ENCODE measurements around the gene ULK2.

ULK2 gene

GRCh38 chr17:19726631-19727376 is 140.9 kb downstream of the ULK2 start:
- no peak for DNase-seq

- no peak for DNase-seq
These were observed 142.2 kb downstream of the ULK2 start for GRCh38 chr17:19725486-19725885.

- no peak for DNase-seq
These were observed 143.0 kb downstream of the ULK2 start for GRCh38 chr17:19724501-19725420.

GRCh38 chr17:19723964-19724363 is 143.8 kb downstream of the ULK2 start:
- no peak for DNase-seq

All from fibroblast of skin of abdomen (primary cell).